Muscle of leg (tissue), 11 donors: ENCODE results near the gene BAZ2B. TPM values are rescaled to one million over a fixed set of nuclear protein-coding genes. Genes with fewer than 3 reads are reported as not detected.

Experiments used
- DNase-seq: peaks from one replicate; pipeline ENCODE4 v3.0.0; 2013
- H3K27ac ChIP-seq: one replicate; pipeline ENCODE4 v1.5.1; 2013; ENCODE audit warnings: mild to moderate bottlenecking, low read length, control low read depth
- H3K27me3 ChIP-seq: one replicate; pipeline ENCODE4 v1.6.1; 2013; ENCODE audit warnings: low read length; ENCODE audit not compliant: control insufficient read depth, insufficient read depth
- H3K36me3 ChIP-seq: one replicate; pipeline ENCODE4 v1.6.1; 2013; ENCODE audit warnings: low read length; ENCODE audit not compliant: control insufficient read depth, insufficient read depth
- H3K4me1 ChIP-seq: one replicate; pipeline ENCODE4 v1.6.1; 2013; ENCODE audit warnings: low read length; ENCODE audit not compliant: control insufficient read depth, insufficient read depth
- H3K4me3 ChIP-seq: one replicate; pipeline ENCODE4 v1.5.1; 2013; ENCODE audit warnings: low read length, control low read depth
- H3K9me3 ChIP-seq: replicated peaks from 2 replicates; pipeline ENCODE4 v1.6.1; 2013; ENCODE audit warnings: low read depth, low read length; ENCODE audit not compliant: control insufficient read depth
- WGBS: methylation state at CpG from one replicate; pipeline ENCODE4 v1.1.5; 2013; ENCODE audit warnings: missing lambda C conversion rate; ENCODE audit not compliant: insufficient coverage; 5-methylcytosine and 5-hydroxymethylcytosine counted together
- polyA plus RNA-seq, 8 donors: library from polyadenylated mRNA; unstranded; fragments of 120-200 nt; gene quantifications; one replicate each; pipeline versions ENCODE4 v1.2.1 to v1.2.3, GENCODE V29; 2013; ENCODE audit warnings: inconsistent platforms in 1 of 8, low replicate concordance in 1 of 8; ENCODE audit not compliant: insufficient read length in 8 of 8, insufficient read depth in 1 of 8
- total RNA-seq: library from RNA; stranded (reverse); fragments of 120-200 nt; gene quantifications from one replicate; pipeline ENCODE4 v1.2.4, GENCODE V29; 2013

Gene BAZ2B
- total and polyA plus RNA-seq, 9 donors, result 20.8 to 60.5 (median 33.6) TPM

GRCh38 chr2:159606287-159606686, 10.1 kb downstream of the BAZ2B start:
- H3K27ac ChIP-seq, result no peak overlapping the region
- no peaks in the 10 kb centered on the region for H3K9me3 ChIP-seq
- H3K27me3 ChIP-seq, result no peaks in the 10 kb centered on the region
- H3K4me1 ChIP-seq, result no peaks in the 10 kb centered on the region
- no CpG with 5 or more reads among the region's 2 CpGs for WGBS
- no peaks in the 10 kb centered on the region for H3K36me3 ChIP-seq
- DNase-seq, result no peak
- H3K4me3 ChIP-seq, result no peak overlapping the region

- Histone ChIP-seq H3K27me3 (no peaks in the 10 kb centered on the region), H3K4me3 (no peak overlapping the region), H3K27ac (no peak overlapping the region), H3K9me3 (no peaks in the 10 kb centered on the region), H3K4me1 (no peaks in the 10 kb centered on the region), H3K36me3 (no peaks in the 10 kb centered on the region)
- 17% methylated on average over 1 of the region's 3 CpGs for WGBS
- peak; percentile 27 for DNase-seq
These were observed 10.7 kb downstream of the BAZ2B start for GRCh38 chr2:159605441-159606178.

GRCh38 chr2:159604159-159604558, 12.2 kb downstream of the BAZ2B start:
- Histone ChIP-seq H3K27me3 (no peaks in the 10 kb centered on the region), H3K4me3 (no peak overlapping the region), H3K4me1 (no peaks in the 10 kb centered on the region), H3K36me3 (no peaks in the 10 kb centered on the region), H3K27ac (no peak overlapping the region), H3K9me3 (no peaks in the 10 kb centered on the region)
- WGBS, result no CpG with 5 or more reads among the region's 2 CpGs
- no peak for DNase-seq

- no peak for DNase-seq
- no peaks in the 10 kb centered on the region for H3K4me1 ChIP-seq
- no CpG with 5 or more reads among the region's 3 CpGs for WGBS
- H3K27me3 ChIP-seq, result no peaks in the 10 kb centered on the region
- H3K9me3 ChIP-seq, result no peaks in the 10 kb centered on the region
- H3K27ac ChIP-seq, result no peak overlapping the region
- no peak overlapping the region for H3K4me3 ChIP-seq
- H3K36me3 ChIP-seq, result no peaks in the 10 kb centered on the region
These were observed 15.6 kb downstream of the BAZ2B start for GRCh38 chr2:159600752-159601151.

GRCh38 chr2:159595410-159596046, 20.8 kb downstream of the BAZ2B start:
- no peaks in the 10 kb centered on the region for H3K36me3 ChIP-seq
- peak; percentile 14 for DNase-seq
- WGBS, result 90% methylated on average over 1 of the region's 6 CpGs
- H3K27ac ChIP-seq, result no peak overlapping the region
- no peaks in the 10 kb centered on the region for H3K4me1 ChIP-seq
- H3K9me3 ChIP-seq, result no peaks in the 10 kb centered on the region
- no peak overlapping the region for H3K4me3 ChIP-seq
- H3K27me3 ChIP-seq, result no peaks in the 10 kb centered on the region

- no CpG with 5 or more reads among the region's 4 CpGs for WGBS
- Histone ChIP-seq H3K36me3 (peaks cover 3% of the 10 kb centered on the region), H3K4me1 (no peaks in the 10 kb centered on the region), H3K9me3 (no peaks in the 10 kb centered on the region), H3K4me3 (no peak overlapping the region), H3K27me3 (no peaks in the 10 kb centered on the region), H3K27ac (no peak overlapping the region)
- no peak for DNase-seq
These were observed 23.9 kb downstream of the BAZ2B start for GRCh38 chr2:159592441-159592840.

- no peak overlapping the region for H3K27ac ChIP-seq
- H3K36me3 ChIP-seq, result peaks cover 3% of the 10 kb centered on the region
- H3K9me3 ChIP-seq, result no peaks in the 10 kb centered on the region
- no peaks in the 10 kb centered on the region for H3K4me1 ChIP-seq
- H3K4me3 ChIP-seq, result no peak overlapping the region
- H3K27me3 ChIP-seq, result no peaks in the 10 kb centered on the region
- no peak for DNase-seq
These were observed 25.1 kb downstream of the BAZ2B start for GRCh38 chr2:159591221-159591620.

GRCh38 chr2:159589286-159589685, 27.1 kb downstream of the BAZ2B start:
- no CpG with 5 or more reads among the region's 1 CpG for WGBS
- Histone ChIP-seq H3K27ac (no peak overlapping the region), H3K27me3 (no peaks in the 10 kb centered on the region), H3K9me3 (no peaks in the 10 kb centered on the region), H3K4me1 (no peaks in the 10 kb centered on the region), H3K4me3 (no peak overlapping the region), H3K36me3 (peaks cover 3% of the 10 kb centered on the region)
- no peak for DNase-seq

GRCh38 chr2:159586034-159586433, 30.3 kb downstream of the BAZ2B start:
- no peaks in the 10 kb centered on the region for H3K4me1 ChIP-seq
- DNase-seq, result no peak
- no peak overlapping the region for H3K4me3 ChIP-seq
- no peaks in the 10 kb centered on the region for H3K9me3 ChIP-seq
- H3K36me3 ChIP-seq, result peaks cover 3% of the 10 kb centered on the region
- WGBS, result no CpG with 5 or more reads among the region's 3 CpGs
- H3K27ac ChIP-seq, result no peak overlapping the region
- H3K27me3 ChIP-seq, result no peaks in the 10 kb centered on the region

- no peaks in the 10 kb centered on the region for H3K4me1 ChIP-seq
- H3K27me3 ChIP-seq, result no peaks in the 10 kb centered on the region
- peaks cover 3% of the 10 kb centered on the region for H3K36me3 ChIP-seq
- DNase-seq, result no peak
- no peaks in the 10 kb centered on the region for H3K9me3 ChIP-seq
- H3K27ac ChIP-seq, result no peak overlapping the region
- H3K4me3 ChIP-seq, result no peak overlapping the region
These were observed 30.7 kb downstream of the BAZ2B start for GRCh38 chr2:159585622-159586021.
